ENCODE data around the gene MAP3K6.

- TF ChIP-seq POLR2AphosphoS5 (IDR thresholded peaks at IDR 0.05; ENCODE audit: low read depth, low read length), result no peak
- TF ChIP-seq POLR2A (IDR thresholded peaks at IDR 0.05; ENCODE audit: low read depth, low read length), result no peak
- no peak for TF ChIP-seq PAX5 (IDR thresholded peaks at IDR 0.05; ENCODE audit: insufficient read depth, low read length, severe bottlenecking)
- TF ChIP-seq TAF1 (IDR thresholded peaks at IDR 0.05; ENCODE audit: low read depth, low read length), result no peak
- no peak for TF ChIP-seq POU2F2 (IDR thresholded peaks at IDR 0.05; ENCODE audit: low read depth, low read length)
- TF ChIP-seq SPI1 (IDR thresholded peaks at IDR 0.05; ENCODE audit: low read depth, low read length), result no peak
Measured at GRCh38 chr1:27392778-27393635, 26.2 kb upstream of the MAP3K6 start.

All from GM12891 (cell line).